ENCODE data around the gene PIGU.

DNA sequence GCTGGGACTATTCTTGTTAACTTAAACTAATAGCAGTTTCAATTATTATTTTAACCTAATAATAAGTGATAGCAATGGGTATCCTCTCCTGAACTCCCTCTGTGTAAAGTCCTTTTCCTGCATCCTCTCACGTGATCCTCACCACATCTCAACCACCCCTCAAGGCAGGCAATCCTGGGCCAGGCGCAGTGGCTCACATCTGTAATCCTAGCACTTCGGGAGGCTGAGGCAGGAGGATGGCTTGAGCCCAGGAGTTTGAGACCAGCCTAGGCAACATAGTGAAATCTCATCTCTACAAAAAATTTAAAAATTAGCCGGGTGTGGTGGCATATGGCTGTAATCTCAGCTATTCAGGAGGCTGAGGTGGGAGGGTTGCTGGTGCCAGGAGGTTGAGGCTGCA, 94.7 kb downstream of the PIGU start:
- TF ChIP-seq, protein P1, sequence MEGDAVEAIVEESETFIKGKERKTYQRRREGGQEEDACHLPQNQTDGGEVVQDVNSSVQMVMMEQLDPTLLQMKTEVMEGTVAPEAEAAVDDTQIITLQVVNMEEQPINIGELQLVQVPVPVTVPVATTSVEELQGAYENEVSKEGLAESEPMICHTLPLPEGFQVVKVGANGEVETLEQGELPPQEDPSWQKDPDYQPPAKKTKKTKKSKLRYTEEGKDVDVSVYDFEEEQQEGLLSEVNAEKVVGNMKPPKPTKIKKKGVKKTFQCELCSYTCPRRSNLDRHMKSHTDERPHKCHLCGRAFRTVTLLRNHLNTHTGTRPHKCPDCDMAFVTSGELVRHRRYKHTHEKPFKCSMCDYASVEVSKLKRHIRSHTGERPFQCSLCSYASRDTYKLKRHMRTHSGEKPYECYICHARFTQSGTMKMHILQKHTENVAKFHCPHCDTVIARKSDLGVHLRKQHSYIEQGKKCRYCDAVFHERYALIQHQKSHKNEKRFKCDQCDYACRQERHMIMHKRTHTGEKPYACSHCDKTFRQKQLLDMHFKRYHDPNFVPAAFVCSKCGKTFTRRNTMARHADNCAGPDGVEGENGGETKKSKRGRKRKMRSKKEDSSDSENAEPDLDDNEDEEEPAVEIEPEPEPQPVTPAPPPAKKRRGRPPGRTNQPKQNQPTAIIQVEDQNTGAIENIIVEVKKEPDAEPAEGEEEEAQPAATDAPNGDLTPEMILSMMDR (IDR thresholded peaks at IDR 0.05), result no peak
- no peak for TF ChIP-seq EZH2 (IDR thresholded peaks at IDR 0.05; ENCODE audit: borderline replicate concordance, insufficient read depth, low read depth, low read length, poor library complexity, severe bottlenecking)
